Astrocyte of the cerebellum (primary cell): Measurements from ENCODE around the gene PLAC8.

ENCODE experiments used
- DNase-seq: peaks from one replicate; pipeline ENCODE4 v3.0.0-alpha.2; 2011; ENCODE audit warnings: low read depth
- H3K4me3 ChIP-seq: 2 replicates; pipeline ENCODE4 v1.5.1; 2011; ENCODE audit warnings: mild to moderate bottlenecking, low read depth, low read length, moderate library complexity
- in situ Hi-C: cut with HindIII; loops from 2 replicates; pipeline ENCODE4 v1.10.0; 2017; ENCODE audit warnings: low sequenced_read_pairs
- TF ChIP-seq, protein P1 (sequence below): IDR thresholded peaks from 2 replicates; pipeline ENCODE4 v1.5.1; 2012; ENCODE audit warnings: low read length, low read depth, moderate library complexity, mild to moderate bottlenecking; ENCODE audit errors: missing control alignments

PLAC8 gene

DNA sequence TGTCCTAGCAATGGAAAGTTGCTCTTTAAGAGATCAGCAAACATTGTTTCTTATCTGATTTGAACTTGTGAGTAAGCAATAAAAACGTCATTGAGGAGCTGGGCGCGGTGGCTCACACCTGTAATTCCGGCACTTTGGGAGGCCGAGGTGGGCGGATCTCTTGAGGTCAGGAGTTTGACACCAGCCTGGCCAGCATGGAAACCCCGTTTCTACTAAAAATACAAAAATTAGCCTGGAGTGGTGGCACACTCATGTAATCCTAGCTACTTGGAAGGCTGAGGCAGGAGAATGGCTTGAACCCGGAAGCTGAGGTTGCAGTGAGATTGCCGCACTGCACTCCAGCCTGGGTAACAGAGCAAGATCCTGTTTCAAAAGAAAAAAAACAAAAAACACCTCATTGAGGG, 11.2 kb upstream of the PLAC8 start:
- in situ Hi-C loops = no loop called here
- TF ChIP-seq, protein P1, sequence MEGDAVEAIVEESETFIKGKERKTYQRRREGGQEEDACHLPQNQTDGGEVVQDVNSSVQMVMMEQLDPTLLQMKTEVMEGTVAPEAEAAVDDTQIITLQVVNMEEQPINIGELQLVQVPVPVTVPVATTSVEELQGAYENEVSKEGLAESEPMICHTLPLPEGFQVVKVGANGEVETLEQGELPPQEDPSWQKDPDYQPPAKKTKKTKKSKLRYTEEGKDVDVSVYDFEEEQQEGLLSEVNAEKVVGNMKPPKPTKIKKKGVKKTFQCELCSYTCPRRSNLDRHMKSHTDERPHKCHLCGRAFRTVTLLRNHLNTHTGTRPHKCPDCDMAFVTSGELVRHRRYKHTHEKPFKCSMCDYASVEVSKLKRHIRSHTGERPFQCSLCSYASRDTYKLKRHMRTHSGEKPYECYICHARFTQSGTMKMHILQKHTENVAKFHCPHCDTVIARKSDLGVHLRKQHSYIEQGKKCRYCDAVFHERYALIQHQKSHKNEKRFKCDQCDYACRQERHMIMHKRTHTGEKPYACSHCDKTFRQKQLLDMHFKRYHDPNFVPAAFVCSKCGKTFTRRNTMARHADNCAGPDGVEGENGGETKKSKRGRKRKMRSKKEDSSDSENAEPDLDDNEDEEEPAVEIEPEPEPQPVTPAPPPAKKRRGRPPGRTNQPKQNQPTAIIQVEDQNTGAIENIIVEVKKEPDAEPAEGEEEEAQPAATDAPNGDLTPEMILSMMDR = no peak
- H3K4me3 ChIP-seq = no peak overlapping the region
- DNase-seq = no peak

DNA sequence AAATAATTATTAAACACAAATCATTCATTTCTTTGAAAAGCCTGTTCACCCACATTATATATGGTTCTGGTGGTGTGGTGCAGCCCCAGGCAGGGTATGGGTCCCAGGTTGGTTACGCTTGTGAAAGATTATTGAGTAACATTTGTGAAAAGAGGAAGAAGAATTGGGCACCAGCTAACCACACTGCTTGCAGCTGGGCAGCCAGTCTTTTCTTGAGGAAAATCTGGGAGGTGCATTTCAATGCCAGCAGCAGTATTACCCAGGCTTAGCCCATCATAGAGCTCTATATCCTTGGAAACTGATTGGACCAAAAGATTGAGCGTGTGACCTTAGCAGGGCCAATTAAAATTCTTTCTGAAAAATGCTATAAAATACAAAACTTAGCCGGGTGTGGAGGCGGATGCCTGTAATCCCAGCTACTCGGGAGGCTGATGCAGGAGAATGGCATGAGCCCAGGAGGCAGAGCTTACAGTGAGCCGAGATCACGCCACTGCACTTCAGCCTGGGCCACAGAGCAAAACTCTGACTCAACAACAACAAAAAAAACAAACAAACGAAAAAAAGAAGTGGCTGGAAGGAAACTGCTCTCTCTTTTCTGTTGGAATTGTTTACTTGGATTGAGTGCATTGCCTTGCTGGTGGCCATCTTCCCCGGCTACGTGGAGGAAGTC, 9.7 kb upstream of the PLAC8 start:
- H3K4me3 ChIP-seq = no peak overlapping the region
- in situ Hi-C loops = no loop called here
- DNase-seq = no peak
- TF ChIP-seq, protein P1 = no peak

DNA sequence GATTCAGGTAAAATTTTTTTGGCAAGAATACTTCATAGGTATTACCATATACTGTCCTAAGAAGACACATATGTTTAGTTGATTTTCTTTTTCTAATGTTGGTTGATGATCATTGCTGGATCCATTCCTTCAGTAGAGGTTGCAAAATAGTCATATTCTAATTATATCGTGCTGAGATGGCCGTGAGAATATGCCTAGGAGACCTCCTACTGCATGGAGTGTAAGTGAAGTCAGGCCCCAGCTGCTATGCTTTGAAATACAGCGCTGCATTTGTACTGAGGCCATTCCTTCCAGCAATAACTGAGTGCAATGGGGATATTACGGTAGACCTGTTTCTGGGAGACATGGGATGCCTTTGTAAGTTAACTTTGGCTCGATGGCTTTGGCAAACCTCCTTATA, 6.7 kb upstream of the PLAC8 start:
- DNase-seq = no peak
- no peak overlapping the region for H3K4me3 ChIP-seq
- in situ Hi-C loops = no loop called here
- TF ChIP-seq, protein P1 = no peak

DNA sequence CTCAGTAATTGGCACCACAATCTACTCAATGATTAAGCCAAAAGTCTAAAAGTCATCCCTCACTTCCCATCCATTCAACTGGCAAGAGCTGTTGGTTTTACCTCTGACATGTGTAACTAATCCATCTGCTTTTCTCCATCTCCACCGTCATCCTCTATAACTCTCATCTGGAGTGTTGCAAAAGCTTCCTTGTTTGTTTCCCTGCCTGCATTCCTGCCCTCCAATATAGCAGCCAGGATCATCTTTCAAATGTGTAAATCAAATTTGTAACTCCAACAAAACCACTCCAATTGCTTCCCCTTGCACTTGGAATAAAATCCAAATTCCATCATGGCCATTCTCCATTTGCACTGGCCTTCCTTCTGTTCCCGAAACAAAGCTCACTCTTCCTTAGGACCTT, 4.3 kb upstream of the PLAC8 start:
- in situ Hi-C loops = no loop called here
- no peak for DNase-seq
- TF ChIP-seq, protein P1 = no peak
- H3K4me3 ChIP-seq = no peak overlapping the region

DNA sequence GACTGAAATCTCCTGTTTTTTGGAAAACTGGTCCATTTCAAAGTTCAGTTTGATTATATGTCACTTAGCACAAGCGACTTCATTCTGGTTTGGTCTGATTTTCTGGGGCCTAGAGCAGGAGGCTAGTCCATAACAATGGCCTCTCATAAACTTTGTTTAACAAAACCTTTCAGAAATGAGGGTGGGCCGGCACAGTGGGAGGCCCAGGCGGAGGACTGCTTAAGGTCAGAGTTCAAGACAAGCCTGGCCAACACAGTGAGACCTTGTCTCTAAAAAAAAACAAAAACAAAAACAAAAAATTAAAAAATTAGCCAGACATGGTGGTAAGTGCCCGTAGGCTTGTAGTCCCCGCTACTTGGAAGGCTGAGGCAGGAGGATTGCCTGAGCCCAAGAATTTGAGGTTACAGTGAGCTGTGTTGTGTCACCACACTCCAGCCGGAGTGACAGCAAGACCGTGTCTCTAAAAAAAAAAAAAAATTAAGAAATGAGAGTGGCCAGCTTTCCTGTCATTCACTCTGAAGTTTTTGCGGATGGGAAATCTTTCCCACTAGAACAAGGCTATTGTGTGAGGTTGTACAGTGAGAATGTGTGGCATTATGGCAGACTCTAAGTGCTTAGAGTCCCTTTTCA, 1.2 kb upstream of the PLAC8 start:
- no peak for DNase-seq
- in situ Hi-C loops = no loop called here
- no peak overlapping the region for H3K4me3 ChIP-seq
- TF ChIP-seq, protein P1 = no peak

DNA sequence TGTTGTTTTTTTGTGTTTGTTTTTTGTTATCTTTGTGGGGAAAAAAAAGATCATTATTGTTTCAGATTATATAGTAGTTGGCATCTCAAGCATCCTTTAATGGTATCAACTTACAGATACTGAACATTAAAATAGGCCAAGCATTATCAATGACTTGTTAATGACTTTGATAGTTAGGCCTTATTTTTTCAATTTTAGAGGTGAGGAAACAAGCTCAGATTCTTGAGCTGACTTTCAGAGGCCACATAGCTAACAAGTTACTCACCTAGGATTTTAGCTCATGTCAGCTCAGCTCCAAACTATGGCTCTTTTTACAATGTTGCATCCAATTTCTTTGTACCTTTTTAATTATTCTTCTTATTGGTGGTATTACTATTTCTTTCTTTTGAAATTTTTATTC, 471 bp upstream of the PLAC8 start:
- DNase-seq = no peak
- no peak overlapping the region for H3K4me3 ChIP-seq
- TF ChIP-seq, protein P1 = no peak
- in situ Hi-C loops = no loop called here
